ENCODE measurements around the gene RALGAPA1.

Gene RALGAPA1

GRCh38 chr14:35712466-35712865, 96.6 kb downstream of the RALGAPA1 start:
- TF ChIP-seq, protein P1, sequence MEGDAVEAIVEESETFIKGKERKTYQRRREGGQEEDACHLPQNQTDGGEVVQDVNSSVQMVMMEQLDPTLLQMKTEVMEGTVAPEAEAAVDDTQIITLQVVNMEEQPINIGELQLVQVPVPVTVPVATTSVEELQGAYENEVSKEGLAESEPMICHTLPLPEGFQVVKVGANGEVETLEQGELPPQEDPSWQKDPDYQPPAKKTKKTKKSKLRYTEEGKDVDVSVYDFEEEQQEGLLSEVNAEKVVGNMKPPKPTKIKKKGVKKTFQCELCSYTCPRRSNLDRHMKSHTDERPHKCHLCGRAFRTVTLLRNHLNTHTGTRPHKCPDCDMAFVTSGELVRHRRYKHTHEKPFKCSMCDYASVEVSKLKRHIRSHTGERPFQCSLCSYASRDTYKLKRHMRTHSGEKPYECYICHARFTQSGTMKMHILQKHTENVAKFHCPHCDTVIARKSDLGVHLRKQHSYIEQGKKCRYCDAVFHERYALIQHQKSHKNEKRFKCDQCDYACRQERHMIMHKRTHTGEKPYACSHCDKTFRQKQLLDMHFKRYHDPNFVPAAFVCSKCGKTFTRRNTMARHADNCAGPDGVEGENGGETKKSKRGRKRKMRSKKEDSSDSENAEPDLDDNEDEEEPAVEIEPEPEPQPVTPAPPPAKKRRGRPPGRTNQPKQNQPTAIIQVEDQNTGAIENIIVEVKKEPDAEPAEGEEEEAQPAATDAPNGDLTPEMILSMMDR (IDR thresholded peaks at IDR 0.05; ENCODE audit: insufficient read depth, missing control alignments), result no peak
- DNase-seq (ENCODE audit: insufficient read length, low spot score) (no peak), FAIRE-seq (no peak)

DNA sequence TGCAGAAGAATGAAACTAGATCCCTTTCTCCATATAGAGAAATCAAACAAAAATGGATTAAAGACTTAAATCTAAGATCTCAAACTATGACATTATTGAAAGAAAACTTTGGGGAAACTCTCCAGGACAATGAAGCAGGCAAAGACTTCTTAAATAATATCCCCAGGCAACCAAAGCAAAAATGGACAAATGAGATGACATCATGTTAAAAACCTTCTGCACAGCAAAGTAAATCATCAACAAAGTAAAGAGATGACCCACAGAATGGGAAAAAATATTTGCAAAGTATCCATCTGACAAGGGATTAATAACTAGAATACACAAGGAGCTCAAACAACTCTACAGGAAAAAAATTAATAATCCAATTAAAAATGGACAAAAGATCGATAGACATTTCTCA, 101.0 kb downstream of the RALGAPA1 start:
- FAIRE-seq, result no peak
- DNase-seq (ENCODE audit: insufficient read length, low spot score), result no peak
- TF ChIP-seq, protein P1 (IDR thresholded peaks at IDR 0.05; ENCODE audit: insufficient read depth, missing control alignments), result no peak

- FAIRE-seq (no peak), DNase-seq (ENCODE audit: insufficient read length, low spot score) (no peak)
- TF ChIP-seq, protein P1 (IDR thresholded peaks at IDR 0.05; ENCODE audit: insufficient read depth, missing control alignments), result no peak
These were observed 103.5 kb downstream of the RALGAPA1 start for GRCh38 chr14:35705636-35706035.

DNA sequence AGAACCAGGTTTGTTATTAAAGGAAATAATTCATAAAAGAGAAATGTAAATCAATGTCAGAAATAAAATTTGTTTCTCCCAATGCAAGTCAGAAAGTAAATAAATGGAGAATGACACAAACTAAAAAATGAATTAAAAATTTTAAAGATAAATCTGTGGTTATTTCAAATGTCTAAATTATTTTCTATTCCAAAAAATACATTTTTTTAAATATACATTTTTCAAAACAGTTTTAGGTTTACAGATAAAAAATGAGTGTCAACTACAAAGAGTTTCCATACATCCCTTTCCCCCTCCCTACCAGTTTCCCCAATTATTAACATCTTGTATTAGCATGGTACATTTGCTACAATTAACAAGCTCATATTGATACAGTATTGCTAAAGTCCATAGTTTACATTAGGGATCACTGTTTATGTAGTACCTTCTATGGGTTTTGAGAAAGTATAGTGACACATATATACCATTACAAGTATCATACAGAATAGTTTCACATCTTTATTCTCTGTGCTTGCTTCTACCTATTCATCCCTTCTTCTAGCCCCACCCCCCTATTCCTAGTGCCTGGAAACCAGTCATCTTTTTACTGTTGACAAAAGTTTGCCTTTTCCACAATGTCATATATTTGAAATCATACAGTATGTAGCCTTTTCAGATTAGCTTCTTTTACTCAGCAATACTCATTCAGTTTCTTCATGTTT, 104.2 kb downstream of the RALGAPA1 start:
- TF ChIP-seq, protein P1 (IDR thresholded peaks at IDR 0.05; ENCODE audit: insufficient read depth, missing control alignments), result no peak

DNA sequence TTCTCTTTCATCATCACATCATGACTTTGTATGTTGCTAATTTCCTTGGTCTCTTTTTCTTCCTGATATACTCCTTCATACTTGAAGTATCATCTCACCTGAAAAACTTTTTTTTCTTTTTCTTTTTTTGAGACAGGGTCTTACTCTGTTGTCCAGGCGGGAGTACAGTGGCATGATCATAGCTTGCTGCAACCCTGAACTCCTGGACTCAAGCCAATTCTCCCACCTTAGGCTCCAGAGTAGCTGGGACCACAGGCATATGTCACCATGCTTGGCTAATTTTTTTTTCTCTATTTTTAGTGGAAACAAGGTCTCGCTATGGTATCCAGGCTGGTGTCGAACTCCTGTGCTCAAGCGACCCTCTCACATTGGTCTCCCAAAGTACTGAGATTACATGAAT, 107.6 kb downstream of the RALGAPA1 start:
- TF ChIP-seq, protein P1 (IDR thresholded peaks at IDR 0.05; ENCODE audit: insufficient read depth, missing control alignments), result no peak
- DNase-seq (ENCODE audit: insufficient read length, low spot score), result no peak
- no peak for FAIRE-seq

More for the DNA sequence above, 104.2 kb downstream of the RALGAPA1 start:
- DNase-seq (ENCODE audit: insufficient read length, low spot score) (no peak), FAIRE-seq (peak; percentile 56)

DNA sequence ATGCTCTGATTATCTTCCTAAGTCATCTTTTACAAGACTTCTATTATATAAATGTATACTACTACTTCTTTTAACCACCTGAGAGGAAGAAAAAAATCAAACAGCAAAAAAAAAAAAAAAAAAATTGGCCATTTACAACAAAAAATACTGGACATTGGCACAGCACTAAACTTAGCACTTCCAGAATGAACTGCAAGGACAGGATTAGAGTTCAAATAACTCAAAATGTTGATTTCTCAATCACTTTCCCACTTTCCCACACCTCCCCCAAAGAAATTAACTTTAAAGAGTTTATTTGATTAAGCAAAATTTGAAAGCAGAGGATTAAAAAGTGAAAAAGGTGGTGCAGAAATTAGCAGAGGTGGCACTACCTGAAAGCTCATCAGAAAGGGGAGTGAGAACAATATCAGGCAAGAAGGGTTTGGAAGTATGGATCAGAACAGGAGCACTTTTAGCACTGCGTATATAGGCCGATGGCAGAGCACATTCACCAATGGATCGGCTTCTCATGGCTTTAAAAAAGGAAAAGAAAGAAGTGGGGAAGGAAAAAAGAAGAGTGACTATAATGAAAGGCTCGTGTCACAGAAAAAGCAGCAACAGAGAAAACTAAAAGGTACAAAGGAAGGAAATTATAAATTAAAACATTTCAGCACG, 109.2 kb downstream of the RALGAPA1 start:
- no peak for FAIRE-seq
- no peak for DNase-seq (ENCODE audit: insufficient read length, low spot score)
- TF ChIP-seq, protein P1 (IDR thresholded peaks at IDR 0.05; ENCODE audit: insufficient read depth, missing control alignments), result no peak

DNA sequence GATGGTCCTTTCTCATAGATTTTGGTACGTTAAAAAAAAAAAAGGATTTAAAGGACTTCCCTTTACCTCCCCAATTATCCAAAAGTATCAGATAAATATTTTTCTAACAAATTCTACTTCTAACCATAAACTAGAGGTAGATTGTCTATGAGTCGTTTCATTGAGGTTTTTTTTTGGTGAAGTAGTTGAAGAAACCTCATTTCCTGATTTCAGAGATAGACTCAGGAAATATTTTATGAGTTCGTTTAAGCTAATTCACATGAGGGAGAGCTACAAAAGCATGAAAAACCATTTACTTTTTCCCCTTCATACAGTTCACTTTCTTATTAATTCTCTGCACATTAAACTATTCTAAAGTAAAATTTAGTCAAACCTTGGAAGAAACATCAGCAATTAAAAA, 112.5 kb downstream of the RALGAPA1 start:
- no peak for DNase-seq (ENCODE audit: insufficient read length, low spot score)
- TF ChIP-seq, protein P1 (IDR thresholded peaks at IDR 0.05; ENCODE audit: insufficient read depth, missing control alignments), result no peak
- no peak for FAIRE-seq

Data from D721Med (cell line).